ENCODE data around the gene MAPKAPK2. TPM values are rescaled to one million over a fixed set of nuclear protein-coding genes. Genes with fewer than 3 reads are reported as not detected.

Gene MAPKAPK2
- total RNA-seq, 3 donors from 2014 or later = 68.4 to 75.2 (median 72.1) TPM

GRCh38 chr1:206696812-206697585 lies 12.3 kb downstream of the MAPKAPK2 start:
- Histone ChIP-seq H3K9me3 (no peaks in the 10 kb centered on the region), H3K4me3 (no peak overlapping the region), H3K36me3 (ENCODE audit: low read depth) (no peaks in the 10 kb centered on the region), H3K4me1 (ENCODE audit: low read depth) (peaks cover 22% of the 10 kb centered on the region)
- ATAC-seq (no peak), DNase-seq (no peak)
- intact Hi-C loops (cut with DNase I, micrococcal nuclease) = no loop called here
- TF ChIP-seq CTCF (IDR thresholded peaks at IDR 0.05) = no peak

- DNase-seq = no peak
- no peak for ATAC-seq
- TF ChIP-seq CTCF (IDR thresholded peaks at IDR 0.05) = no peak
- Histone ChIP-seq H3K4me1 (ENCODE audit: low read depth) (peaks cover 19% of the 10 kb centered on the region), H3K9me3 (no peaks in the 10 kb centered on the region), H3K4me3 (no peak overlapping the region), H3K36me3 (ENCODE audit: low read depth) (no peaks in the 10 kb centered on the region)
- intact Hi-C loops (cut with DNase I, micrococcal nuclease) = no loop called here
Measured at GRCh38 chr1:206698011-206698410, 13.3 kb downstream of the MAPKAPK2 start.

- peaks cover 15% of the 10 kb centered on the region for H3K4me1 ChIP-seq (ENCODE audit: low read depth)
- no peak for ATAC-seq
Measured at GRCh38 chr1:206699000-206699586, 14.4 kb downstream of the MAPKAPK2 start.

GRCh38 chr1:206699626-206700025 lies 14.9 kb downstream of the MAPKAPK2 start:
- H3K9me3 ChIP-seq = no peaks in the 10 kb centered on the region
- no peak for DNase-seq
- no peak for TF ChIP-seq CTCF (IDR thresholded peaks at IDR 0.05)
- H3K36me3 ChIP-seq (ENCODE audit: low read depth) = no peaks in the 10 kb centered on the region
- intact Hi-C loops (cut with DNase I, micrococcal nuclease) = no loop called here
- ATAC-seq = peak; percentile 13
- H3K4me3 ChIP-seq = no peak overlapping the region
- H3K4me1 ChIP-seq (ENCODE audit: low read depth) = peaks cover 15% of the 10 kb centered on the region

More at GRCh38 chr1:206699000-206699586, 14.4 kb downstream of the MAPKAPK2 start:
- Histone ChIP-seq H3K36me3 (ENCODE audit: low read depth) (no peaks in the 10 kb centered on the region), H3K9me3 (no peaks in the 10 kb centered on the region), H3K4me3 (no peak overlapping the region)
- intact Hi-C loops (cut with DNase I, micrococcal nuclease) = no loop called here
- DNase-seq = no peak
- TF ChIP-seq CTCF (IDR thresholded peaks at IDR 0.05) = no peak

GRCh38 chr1:206700445-206701036 lies 15.8 kb downstream of the MAPKAPK2 start:
- Histone ChIP-seq H3K4me3 (no peak overlapping the region), H3K9me3 (no peaks in the 10 kb centered on the region), H3K4me1 (ENCODE audit: low read depth) (peaks cover 20% of the 10 kb centered on the region), H3K36me3 (ENCODE audit: low read depth) (no peaks in the 10 kb centered on the region)
- peak; percentile 58 for ATAC-seq
- intact Hi-C loops (cut with DNase I, micrococcal nuclease) = no loop called here
- no peak for TF ChIP-seq CTCF (IDR thresholded peaks at IDR 0.05)
- no peak for DNase-seq
